ENCODE results near the gene NAB2.
"Not testable (repeated sequence)": the region's sequence is repeated elsewhere in the genome, so short reads cannot be mapped to it uniquely, and the experiment has no call there.

The NAB2 gene

DNA sequence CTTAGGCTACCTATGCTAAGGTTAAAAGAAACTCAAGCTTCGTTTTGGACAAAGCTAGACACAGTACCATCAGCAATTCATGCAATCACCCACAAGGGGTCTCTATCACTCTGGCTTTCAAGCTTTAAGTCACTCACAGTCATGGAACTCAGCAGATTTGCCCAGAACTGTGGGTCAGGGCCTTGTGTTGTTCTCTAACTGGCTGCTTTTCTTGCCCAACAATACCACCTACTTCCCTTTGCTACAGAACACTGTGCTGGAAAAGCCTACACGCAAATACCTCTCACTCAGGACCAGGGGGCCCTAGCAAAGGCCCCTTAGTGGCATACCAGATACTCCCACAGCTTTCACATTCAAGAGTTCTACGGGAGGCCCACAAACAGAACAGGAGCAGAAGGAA, 19.4 kb upstream of the NAB2 start:
- peak; percentile 81 to 84 for DNase-seq

DNA sequence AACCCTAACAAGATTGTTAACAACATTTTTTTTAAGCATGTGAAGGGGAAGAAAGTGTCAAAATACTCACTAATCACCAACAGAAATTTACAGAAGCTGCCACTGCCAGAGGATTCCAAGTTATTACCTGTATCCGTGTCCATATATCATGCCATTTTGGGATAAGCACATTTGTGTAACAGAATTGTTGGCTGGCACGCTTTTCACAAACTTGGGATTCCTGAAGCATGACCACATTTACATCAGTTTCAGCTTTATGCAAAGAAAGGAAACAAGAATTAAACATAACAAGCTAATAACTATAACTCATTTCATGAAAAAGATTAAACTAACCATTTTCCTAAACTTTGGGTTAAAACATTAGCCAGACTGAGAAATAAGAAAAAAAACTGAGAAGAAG, 16.3 kb upstream of the NAB2 start:
- DNase-seq = no peak

DNA sequence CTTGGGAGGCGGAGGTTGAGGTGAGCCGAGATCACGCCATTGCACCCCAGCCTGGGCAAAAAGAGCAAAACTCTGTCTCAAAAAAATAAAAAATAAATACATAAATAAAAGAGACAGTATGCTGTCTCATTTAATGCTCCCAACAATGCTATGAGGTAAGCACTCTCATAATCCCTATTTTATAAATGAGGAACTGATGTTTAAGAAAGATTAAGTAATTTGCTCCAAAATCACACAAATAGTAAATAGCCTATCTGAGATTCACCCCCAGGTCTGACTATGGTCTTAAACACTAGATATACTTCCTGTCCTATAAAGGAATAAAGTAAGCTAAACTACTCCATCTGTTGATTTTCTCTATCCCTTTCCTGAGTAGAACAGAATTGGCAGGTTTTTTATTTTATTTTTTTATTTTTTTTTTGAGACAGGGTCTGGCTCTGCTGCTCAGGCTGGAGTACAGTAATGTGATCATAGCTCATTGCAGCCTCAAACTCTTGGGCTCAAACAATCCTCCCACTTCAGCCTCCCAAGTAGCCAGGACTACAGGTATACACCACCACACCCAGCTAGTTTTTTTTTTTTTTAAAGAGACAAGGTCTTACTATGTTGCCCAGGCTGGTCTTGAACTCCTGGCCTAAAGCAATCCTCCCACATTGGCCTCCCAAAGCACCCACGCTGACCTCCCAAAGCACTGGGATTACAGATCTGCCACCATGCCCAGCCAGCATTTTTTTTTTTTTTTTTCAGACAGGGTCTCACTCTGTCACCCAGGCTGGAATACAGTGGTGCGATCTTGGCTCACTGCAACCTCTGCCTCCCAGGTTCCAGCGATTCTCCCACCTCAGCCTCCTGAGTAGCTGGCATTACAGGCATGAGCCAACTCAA, 15.1 kb upstream of the NAB2 start:
- not testable (repeated sequence) for DNase-seq

DNA sequence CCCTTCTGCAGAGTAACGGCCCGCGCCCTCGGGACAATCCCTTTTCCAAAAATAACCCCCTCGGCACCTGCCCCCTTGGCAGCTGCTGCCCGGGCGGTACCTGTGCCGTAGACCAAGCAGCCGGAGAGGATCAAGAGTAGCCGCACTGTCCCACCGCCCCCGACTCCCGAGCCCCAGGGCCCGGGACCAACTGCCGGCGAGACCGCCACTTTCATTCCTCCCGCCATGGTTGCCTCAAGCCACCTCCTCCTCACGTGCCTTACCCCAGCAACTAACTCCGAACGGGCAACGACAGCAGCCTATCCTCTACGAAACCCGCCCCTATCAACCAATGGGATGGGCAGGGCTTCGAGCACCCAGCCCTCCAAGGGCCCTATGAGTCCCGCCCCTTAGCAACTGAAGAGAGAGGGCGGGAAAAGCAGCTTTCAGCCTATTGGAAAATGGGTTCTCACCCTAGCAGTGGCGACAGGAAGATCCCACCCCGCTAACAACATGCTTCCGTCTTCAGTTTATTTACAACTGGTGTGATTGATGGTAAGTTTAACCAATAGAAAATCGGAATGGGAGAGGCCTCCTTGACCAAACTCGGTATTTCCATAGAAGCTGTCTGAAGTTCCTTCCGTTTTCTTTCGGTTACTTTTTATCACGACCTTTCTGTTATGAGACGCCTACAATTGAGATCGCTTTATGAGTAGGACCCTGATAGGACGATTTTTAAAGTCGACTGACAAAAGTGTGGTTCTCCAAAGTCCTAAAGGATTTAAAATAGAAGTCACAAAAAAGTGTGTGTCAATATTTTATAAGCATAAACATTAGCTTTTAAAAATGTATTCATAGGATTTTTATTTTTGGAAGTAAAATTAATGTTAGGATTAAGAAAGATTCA, 10.2 kb upstream of the NAB2 start, which contains the start of gene NEMP1:
TSS of gene NEMP1 (minus strand) at position 273 of the 886 bp plus-strand sequence. CDS start at position 227, 46 bp downstream.
- DNase-seq = peak; percentile 99

DNA sequence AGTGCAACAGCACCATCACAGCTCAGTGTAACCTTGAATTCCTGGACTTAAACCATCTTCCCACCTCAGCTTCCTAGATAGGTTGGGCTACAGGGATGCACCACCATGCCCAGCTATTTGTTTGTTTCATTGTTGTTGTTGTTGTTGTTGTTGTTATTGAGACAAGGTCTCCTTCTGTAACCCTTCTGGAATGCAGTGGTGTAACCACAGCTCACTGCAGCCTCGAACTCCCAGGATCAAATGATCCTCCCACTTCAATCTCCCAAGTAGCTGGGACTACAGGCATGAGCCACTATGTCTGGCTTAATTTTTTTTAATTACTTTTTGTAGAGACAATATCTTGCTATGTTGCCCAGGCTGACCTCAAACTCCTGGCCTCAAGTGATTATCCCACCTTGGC, 9.1 kb upstream of the NAB2 start:
- no peak for DNase-seq

DNA sequence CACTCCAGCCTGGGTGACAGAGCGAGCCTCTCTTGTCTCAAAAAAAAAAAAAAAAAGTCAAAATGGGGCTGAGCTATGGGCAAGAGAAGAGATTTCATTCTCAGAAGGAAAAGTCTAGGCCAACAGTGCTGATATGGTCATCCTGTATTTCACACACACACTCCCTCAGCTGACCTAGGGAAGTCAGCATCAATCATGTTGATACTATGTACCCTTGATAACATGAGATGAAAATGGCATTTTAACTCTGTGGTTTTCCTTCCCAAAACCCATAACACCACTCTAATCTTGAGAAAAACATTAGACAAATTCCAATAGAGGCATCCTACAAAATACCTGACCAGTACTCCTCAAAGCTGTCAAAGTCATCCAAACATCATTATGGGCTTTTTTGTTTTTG, 8.1 kb upstream of the NAB2 start:
- DNase-seq = no peak

DNA sequence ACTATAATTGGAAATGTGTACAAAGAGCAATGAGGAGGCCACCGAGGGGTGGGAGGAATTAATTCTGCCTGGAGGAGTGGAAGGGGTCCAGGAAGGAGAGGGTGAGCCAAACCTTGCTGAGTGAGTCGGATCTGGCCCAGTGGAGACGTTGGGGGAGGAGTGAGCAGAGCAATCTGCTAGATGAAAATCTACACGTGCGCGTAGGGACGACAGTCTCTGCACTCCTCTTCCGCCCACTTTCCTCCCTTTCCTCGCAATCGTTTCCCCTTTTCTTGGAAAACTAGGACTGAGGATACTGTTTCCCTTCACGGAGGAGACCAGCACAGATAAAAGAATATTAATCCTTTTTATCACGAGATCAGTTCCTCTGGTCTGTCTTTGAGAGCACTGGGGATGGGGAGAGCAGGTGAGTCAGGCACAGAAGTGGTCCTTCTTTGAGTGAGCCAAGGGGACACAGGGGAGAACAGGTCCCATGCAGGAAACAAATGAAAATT, 2.9 kb upstream of the NAB2 start:
- no peak for DNase-seq

DNA sequence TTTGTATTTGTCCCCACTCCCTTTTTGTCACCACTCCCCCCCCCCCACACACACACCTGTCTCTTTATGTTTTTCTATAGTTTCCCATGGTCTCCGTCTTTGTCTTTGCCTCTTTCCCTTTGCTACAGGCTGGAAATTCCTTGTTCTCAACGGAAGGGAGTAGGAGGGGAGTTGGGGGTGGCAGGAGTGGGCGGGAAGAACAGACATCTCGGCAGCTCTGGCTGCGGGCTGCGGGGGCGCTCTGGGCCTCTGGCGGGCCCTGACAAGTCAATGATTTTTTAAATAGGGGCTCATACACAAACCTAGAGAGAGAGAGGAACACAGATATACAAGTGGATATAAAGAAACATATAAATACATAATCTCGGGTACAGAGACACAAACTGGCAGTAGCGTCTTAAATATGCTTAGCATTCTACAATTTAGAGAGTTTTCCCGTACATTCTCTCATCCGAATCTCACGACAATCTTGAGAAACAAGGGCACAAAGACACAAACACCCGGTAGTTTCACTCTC, 2.4 kb upstream of the NAB2 start:
- peak; percentile 61 to 66 for DNase-seq

DNA sequence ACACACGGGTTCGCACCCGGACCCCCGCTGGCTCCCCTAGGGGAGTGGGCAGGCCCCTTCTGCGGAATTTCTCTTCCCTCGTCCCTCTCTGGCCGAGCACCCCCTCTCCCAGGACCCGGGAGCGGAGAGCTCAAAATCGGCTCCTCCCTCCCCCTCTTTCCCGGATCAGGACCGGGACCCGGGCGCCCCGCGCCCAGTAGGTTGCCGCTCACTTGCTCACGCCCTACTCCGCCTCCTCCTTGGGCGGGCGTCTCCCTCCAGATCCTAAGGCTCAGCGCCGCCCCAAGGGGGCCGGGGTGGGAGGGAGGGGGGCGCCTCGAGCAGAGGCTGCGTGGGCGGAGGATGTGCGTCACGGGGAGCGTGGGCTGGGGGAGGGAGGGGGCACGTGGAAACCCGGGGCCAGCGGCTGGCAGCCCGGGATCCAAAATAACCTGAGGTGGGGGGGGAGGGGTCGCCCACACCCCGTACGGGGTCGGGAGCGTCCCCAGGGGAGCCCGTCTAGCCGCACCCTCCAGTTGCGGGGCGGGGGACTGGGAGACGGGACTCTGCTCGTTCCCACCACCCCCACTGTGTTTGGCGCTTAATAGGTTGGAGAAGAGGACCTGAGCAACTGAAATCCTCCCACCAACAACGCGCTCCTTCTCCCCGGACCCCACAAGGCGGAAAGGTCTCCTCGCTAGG, 1.8 kb upstream of the NAB2 start:
- peak; percentile 91 to 93 for DNase-seq

DNA sequence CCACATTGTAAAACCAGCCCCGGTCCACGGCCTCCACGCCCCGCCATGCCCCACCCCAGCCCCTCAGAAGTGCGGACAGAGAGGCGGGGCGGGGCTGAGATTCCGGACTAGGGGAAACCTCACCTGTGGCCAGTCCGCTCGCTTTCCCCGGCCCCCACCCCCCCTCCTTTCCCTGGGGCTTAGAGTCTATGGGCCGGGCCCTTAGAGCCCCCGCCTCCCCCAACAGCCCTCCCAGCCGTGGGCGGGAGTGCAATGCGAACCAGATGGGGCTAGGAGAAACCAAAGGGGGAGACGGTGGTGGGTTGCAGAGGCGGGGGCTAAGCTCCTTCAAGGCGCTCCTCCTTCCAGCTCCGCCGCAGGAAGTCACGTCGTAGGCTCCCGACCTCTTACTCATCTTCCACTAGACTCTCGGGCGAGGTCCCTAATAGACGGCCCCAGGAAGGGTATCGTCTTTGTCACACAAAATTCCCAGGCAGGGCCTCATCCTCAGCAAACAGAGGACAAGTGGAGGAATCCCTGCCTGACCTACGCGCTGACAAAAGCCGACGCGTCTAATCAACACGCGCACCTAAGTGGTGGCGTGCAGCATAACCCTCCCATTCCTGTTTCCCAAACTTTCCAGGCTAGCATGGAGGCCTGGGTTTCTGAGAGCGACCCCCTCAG, 1.1 kb upstream of the NAB2 start:
- peak; percentile 79 to 82 for DNase-seq

DNA sequence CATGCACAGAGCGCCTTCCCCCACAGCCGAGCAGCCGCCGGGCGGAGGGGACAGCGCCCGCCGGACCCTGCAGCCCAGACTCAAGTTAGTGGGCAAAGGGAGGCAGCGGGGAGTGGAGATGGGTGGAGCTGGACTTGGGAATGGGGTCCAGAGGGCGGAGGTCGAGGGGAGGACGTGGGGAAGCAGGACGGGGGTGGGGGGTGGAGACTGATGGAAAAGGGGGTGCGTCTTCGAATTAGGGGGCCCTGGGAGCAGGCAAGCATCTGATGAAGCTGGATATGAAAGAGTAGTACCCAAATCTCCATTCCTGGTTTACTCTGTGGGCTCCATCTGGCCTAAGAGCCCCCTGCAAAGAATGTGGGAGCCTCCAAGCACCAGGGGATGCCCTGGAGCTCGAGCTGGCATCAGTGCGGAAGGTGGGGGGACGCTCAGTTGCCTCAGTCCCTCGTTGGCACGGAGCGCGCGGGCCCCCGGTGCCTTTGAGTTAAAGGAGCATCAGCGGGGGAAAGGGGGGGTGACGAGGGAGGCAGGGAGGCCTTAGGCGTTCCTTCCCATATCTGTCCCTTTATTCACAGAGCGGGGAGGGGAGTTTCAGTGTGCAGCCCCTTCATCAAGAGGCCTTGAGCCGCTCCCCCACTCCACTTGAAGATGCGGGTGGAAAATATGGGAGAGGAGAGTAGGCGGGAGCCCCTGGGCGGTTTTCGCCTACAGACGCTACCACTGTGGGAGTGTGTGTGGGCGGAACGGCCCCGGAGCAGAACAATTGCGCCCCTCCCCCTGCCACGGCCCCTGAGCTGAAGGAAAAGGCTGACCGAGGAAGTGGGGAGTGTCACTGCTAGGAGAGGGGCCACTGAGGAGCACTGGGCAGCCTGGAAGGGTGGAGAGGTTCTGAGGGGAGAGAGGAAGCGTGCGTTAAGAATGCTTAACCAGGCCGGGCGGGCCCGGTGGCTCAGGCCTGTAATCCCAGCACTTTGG, 644 bp downstream of the NAB2 start:
- DNase-seq = peak; percentile 36 to 43

DNA sequence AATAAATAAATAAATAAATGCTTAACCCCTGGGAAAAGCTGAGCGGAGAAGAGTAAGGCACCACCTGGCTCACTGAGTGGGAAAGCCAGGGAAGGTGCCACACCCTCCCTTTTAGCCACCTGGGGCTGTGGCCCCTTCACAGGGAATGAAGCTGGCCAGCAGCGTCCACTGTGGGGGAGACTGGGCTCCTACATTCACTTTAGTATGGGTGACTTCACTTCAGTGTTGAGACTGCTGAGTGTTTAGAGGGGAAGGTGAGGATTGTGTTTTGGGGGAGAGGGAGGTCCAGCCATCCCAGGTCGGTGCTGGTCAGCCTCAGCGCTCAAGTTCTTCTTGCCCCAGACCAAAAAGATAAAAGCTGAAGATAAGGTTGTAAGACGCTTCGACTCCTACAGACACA, 1.6 kb downstream of the NAB2 start:
- DNase-seq = no peak

DNA sequence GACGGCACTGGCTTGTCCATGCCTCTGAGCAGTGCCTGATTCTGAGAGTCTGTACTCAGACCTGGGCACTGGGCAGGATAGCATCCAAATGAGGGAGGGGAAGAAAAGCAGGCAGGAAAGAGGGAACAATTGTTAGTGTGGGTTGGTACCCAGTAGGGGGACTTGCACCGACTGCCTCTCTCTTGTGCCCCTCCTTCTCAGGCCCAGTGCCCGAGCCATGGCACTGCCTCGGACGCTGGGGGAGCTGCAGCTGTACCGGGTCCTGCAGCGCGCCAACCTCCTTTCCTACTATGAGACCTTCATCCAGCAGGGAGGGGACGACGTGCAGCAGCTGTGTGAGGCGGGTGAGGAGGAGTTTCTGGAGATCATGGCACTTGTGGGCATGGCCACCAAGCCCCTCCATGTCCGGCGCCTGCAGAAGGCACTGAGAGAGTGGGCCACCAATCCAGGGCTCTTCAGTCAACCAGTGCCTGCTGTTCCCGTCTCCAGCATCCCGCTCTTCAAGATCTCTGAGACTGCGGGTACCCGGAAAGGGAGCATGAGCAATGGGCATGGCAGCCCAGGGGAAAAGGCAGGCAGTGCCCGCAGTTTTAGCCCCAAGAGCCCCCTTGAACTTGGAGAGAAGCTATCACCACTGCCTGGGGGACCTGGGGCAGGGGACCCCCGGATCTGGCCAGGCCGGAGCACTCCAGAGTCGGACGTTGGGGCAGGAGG, 2.2 kb downstream of the NAB2 start:
- DNase-seq = no peak

DNA sequence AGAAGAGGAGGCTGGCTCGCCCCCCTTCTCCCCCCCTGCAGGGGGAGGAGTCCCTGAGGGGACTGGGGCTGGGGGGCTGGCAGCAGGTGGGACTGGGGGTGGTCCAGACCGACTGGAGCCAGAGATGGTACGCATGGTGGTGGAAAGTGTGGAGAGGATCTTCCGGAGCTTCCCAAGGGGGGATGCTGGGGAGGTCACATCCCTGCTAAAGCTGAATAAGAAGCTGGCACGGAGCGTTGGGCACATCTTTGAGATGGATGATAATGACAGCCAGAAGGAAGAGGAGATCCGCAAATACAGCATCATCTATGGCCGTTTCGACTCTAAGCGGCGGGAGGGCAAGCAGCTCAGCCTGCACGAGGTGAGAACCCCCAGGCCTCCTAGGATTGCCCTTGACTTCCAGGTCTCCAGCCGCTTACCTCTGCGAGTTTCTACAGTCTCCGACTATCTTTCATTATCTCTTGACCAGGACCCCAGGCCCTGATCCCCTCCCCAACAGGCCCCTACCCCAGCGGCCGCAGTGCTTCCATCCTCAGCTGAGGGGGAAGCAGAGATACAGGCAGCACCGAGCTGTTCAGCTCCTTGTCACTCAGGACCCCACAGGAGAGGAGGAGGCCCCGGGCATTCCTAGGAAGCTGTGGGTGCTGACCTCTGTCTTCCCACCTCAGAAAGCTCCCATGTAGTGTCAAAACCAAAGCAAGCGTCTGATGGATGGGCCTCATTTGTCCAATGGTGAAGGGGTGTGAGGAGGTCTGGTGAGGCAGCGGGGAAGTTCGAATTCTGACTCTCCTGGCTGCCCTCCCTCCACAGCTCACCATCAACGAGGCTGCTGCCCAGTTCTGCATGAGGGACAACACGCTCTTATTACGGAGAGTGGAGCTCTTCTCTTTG, 3.0 kb downstream of the NAB2 start:
- DNase-seq = no peak

DNA sequence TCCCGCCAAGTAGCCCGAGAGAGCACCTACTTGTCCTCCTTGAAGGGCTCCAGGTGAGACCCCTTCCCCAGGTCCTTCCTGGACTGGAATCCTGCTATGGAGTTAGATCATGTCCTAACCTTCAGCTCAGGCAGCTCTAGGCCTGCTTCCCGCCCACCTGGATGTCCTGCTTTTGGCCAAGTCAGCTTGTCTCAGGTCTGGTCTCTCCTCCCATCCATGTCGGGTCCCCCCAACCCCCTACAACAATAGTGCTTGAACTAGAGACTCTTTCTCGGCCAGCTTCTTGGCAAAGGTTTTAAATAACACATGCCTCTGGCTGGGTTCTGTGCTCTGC, 3.6 kb downstream of the NAB2 start:
- DNase-seq = no peak

DNA sequence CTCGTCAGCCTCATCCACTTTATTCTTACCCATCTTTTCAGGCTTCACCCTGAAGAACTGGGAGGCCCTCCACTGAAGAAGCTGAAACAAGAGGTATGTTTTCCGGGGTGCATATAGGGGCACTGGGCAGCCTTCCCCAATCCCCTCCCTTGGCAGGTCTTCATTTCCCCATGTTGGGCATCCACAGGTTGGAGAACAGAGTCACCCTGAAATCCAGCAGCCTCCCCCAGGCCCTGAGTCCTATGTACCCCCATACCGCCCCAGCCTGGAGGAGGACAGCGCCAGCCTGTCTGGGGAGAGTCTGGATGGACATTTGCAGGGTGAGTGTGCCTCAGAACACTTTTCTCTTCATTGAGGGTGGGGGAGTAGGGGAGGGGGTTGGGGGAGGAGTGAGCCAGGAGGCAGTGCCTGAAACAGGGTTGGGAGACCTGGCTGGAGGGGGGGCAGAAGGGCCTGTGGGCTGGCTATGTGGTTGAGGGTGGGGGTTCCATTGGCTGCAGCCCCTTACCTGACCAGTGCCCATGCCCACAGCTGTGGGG, 4.0 kb downstream of the NAB2 start:
- DNase-seq = no peak

DNA sequence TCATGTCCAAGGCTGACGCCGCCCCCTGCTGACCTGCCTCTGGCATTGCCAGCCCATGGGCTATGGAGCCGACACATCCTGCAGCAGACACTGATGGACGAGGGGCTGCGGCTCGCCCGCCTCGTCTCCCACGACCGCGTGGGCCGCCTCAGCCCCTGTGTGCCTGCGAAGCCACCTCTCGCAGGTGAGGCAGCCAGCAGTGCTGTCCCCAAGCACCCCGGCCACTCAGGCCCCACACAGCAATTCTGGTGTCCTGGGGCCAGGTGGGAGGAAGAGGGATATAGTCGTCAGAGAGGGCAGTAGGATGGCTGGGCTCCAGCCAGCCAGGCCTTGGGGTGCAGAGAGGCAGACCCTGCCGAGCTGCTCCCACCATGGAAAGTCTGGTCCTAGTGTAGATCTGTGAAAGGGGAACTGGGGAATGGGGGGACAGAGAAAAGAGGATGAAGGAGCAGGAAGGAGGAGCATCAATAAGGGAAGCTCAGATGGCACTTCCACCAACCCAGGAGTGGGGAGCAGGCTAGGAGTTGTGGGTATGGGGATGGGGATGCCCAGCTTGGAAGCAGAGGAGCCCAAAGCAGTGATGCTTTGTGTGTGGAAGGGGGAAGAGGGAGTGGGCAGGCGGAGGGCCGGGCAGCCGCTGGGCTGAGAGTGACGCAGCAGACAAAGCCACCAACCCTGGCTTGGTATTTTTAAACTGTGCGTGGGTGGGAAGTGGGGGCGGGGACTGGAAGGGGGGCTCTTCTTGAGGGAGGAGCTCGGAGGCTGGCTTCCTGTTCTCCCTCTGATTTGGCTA, 4.7 kb downstream of the NAB2 start:
- DNase-seq = peak; percentile 65 to 69

Measured in CD4-positive, alpha-beta T cell treated with Interleukin-1 beta for 1 hour (primary cell).